Measurements from ENCODE around the gene ATXN10.

Gene ATXN10

GRCh38 chr22:45877651-45878050, 206.0 kb downstream of the ATXN10 start:
- Histone ChIP-seq H3K36me3 (no peaks in the 10 kb centered on the region), H3K4me1 (peaks cover 41% of the 10 kb centered on the region), H3K27ac (no peak overlapping the region), H3K4me3 (peak overlapping the region; percentile 46), H3K27me3 (peaks cover 65% of the 10 kb centered on the region), H3K9me3 (peaks cover 7% of the 10 kb centered on the region), H3K9ac (no peak overlapping the region), H4K20me1 (peaks cover 60% of the 10 kb centered on the region), H3K4me2 (peak overlapping the region; percentile 96)
- TF ChIP-seq Cebpa-rat (IDR thresholded peaks at IDR 0.05): no peak

- peaks cover 41% of the 10 kb centered on the region for H3K4me1 ChIP-seq
- no peak overlapping the region for H3K9ac ChIP-seq
- peak overlapping the region; percentile 96 for H3K4me2 ChIP-seq
- TF ChIP-seq Cebpa-rat (IDR thresholded peaks at IDR 0.05): no peak
- peaks cover 2% of the 10 kb centered on the region; the same call in 1 of the 2 replicates for H3K9me3 ChIP-seq
- H3K36me3 ChIP-seq: no peaks in the 10 kb centered on the region
- no peak overlapping the region for H3K27ac ChIP-seq
- peak overlapping the region; percentile 46 for H3K4me3 ChIP-seq
- peaks cover 70% of the 10 kb centered on the region for H3K27me3 ChIP-seq
- peaks cover 65% of the 10 kb centered on the region for H4K20me1 ChIP-seq
These were observed 206.6 kb downstream of the ATXN10 start for GRCh38 chr22:45878051-45878781.

- H4K20me1 ChIP-seq: peaks cover 65% of the 10 kb centered on the region
- peak overlapping the region; percentile 96 for H3K4me2 ChIP-seq
- H3K9ac ChIP-seq: no peak overlapping the region
- no peaks in the 10 kb centered on the region for H3K9me3 ChIP-seq
- no peak overlapping the region for H3K4me3 ChIP-seq
- H3K27me3 ChIP-seq: peaks cover 72% of the 10 kb centered on the region
- no peak for TF ChIP-seq Cebpa-rat (IDR thresholded peaks at IDR 0.05)
- H3K36me3 ChIP-seq: no peaks in the 10 kb centered on the region
- peaks cover 41% of the 10 kb centered on the region for H3K4me1 ChIP-seq
- no peak overlapping the region for H3K27ac ChIP-seq
These were observed 207.4 kb downstream of the ATXN10 start for GRCh38 chr22:45878901-45879551.

GRCh38 chr22:45879552-45879949, 207.9 kb downstream of the ATXN10 start:
- H3K4me2 ChIP-seq: no peak overlapping the region
- H4K20me1 ChIP-seq: peaks cover 70% of the 10 kb centered on the region
- H3K9ac ChIP-seq: no peak overlapping the region
- peaks cover 72% of the 10 kb centered on the region for H3K27me3 ChIP-seq
- no peak overlapping the region for H3K4me3 ChIP-seq
- no peak for TF ChIP-seq Cebpa-rat (IDR thresholded peaks at IDR 0.05)
- H3K4me1 ChIP-seq: peaks cover 45% of the 10 kb centered on the region
- no peaks in the 10 kb centered on the region for H3K36me3 ChIP-seq
- no peak overlapping the region for H3K27ac ChIP-seq
- H3K9me3 ChIP-seq: no peaks in the 10 kb centered on the region

GRCh38 chr22:45880091-45880715, 208.6 kb downstream of the ATXN10 start:
- Histone ChIP-seq H3K9ac (no peak overlapping the region), H3K27me3 (peaks cover 70% of the 10 kb centered on the region), H3K27ac (no peak overlapping the region), H3K4me1 (peaks cover 52% of the 10 kb centered on the region), H4K20me1 (peaks cover 70% of the 10 kb centered on the region), H3K4me2 (no peak overlapping the region), H3K4me3 (no peak overlapping the region), H3K9me3 (no peaks in the 10 kb centered on the region), H3K36me3 (no peaks in the 10 kb centered on the region)
- TF ChIP-seq Cebpa-rat (IDR thresholded peaks at IDR 0.05): no peak

- H3K27ac ChIP-seq: no peak overlapping the region
- TF ChIP-seq Cebpa-rat (IDR thresholded peaks at IDR 0.05): no peak
- no peaks in the 10 kb centered on the region for H3K9me3 ChIP-seq
- no peak overlapping the region for H3K9ac ChIP-seq
- H3K4me3 ChIP-seq: no peak overlapping the region
- H4K20me1 ChIP-seq: peaks cover 70% of the 10 kb centered on the region
- H3K36me3 ChIP-seq: no peaks in the 10 kb centered on the region
- peak overlapping the region; percentile 18; the same call in 1 of the 2 replicates for H3K4me2 ChIP-seq
- H3K4me1 ChIP-seq: peaks cover 54% of the 10 kb centered on the region
- peaks cover 70% of the 10 kb centered on the region for H3K27me3 ChIP-seq
These were observed 209.3 kb downstream of the ATXN10 start for GRCh38 chr22:45880716-45881523.

GRCh38 chr22:45881524-45881875, 209.9 kb downstream of the ATXN10 start:
- Histone ChIP-seq H3K4me2 (no peak overlapping the region), H3K27me3 (peaks cover 65% of the 10 kb centered on the region), H3K36me3 (no peaks in the 10 kb centered on the region), H3K27ac (no peak overlapping the region), H3K9ac (no peak overlapping the region), H3K9me3 (no peaks in the 10 kb centered on the region), H4K20me1 (peaks cover 66% of the 10 kb centered on the region), H3K4me1 (peaks cover 48% of the 10 kb centered on the region), H3K4me3 (no peak overlapping the region)
- TF ChIP-seq Cebpa-rat (IDR thresholded peaks at IDR 0.05): no peak

- Histone ChIP-seq H3K27me3 (peaks cover 50% of the 10 kb centered on the region), H3K4me3 (no peak overlapping the region), H3K9me3 (no peaks in the 10 kb centered on the region), H3K36me3 (no peaks in the 10 kb centered on the region), H3K27ac (no peak overlapping the region), H4K20me1 (peaks cover 51% of the 10 kb centered on the region), H3K4me1 (peaks cover 39% of the 10 kb centered on the region), H3K9ac (no peak overlapping the region), H3K4me2 (no peak overlapping the region)
- no peak for TF ChIP-seq Cebpa-rat (IDR thresholded peaks at IDR 0.05)
These were observed 211.5 kb downstream of the ATXN10 start for GRCh38 chr22:45882881-45883810.

GRCh38 chr22:45883811-45884170, 212.2 kb downstream of the ATXN10 start:
- H3K36me3 ChIP-seq: no peaks in the 10 kb centered on the region

More at GRCh38 chr22:45883811-45884170, 212.2 kb downstream of the ATXN10 start:
- Histone ChIP-seq H3K4me1 (peaks cover 33% of the 10 kb centered on the region), H3K9ac (no peak overlapping the region), H3K27ac (no peak overlapping the region), H3K4me3 (no peak overlapping the region), H3K4me2 (no peak overlapping the region), H3K9me3 (no peaks in the 10 kb centered on the region), H4K20me1 (peaks cover 48% of the 10 kb centered on the region), H3K27me3 (peaks cover 46% of the 10 kb centered on the region)
- no peak for TF ChIP-seq Cebpa-rat (IDR thresholded peaks at IDR 0.05)

Data from BLaER1 (cell line).